ENCODE results near the gene ESPNL.

- TF ChIP-seq GATA2 (IDR thresholded peaks at IDR 0.05; ENCODE audit: low read depth, low read length) (no peak), GATA3 (IDR thresholded peaks at IDR 0.05; ENCODE audit: low read depth, low read length) (no peak)
These were observed 12.9 kb upstream of the ESPNL start for GRCh38 chr2:238087211-238087610.
